Liver (tissue), 9 donors: ENCODE measurements around the gene HJV. TPM values are rescaled to one million over a fixed set of nuclear protein-coding genes. Genes with fewer than 3 reads are reported as not detected.

ENCODE experiments used
- DNase-seq: peaks from one replicate; pipeline ENCODE4 v3.0.0-alpha.2; 2017; ENCODE audit warnings: low spot score
- H3K27ac ChIP-seq, 2 donors: one replicate each; pipeline ENCODE4 v1.7.0; 2013; ENCODE audit warnings: inconsistent platforms in 2 of 2, low read length in 2 of 2, control low read depth in 1 of 2, low read depth in 1 of 2, mild to moderate bottlenecking in 1 of 2
- H3K27me3 ChIP-seq, 4 donors: one replicate each; pipeline versions ENCODE4 v1.6.1 to v1.7.0; 2013; ENCODE audit warnings: low read length in 3 of 4, inconsistent platforms in 1 of 4, mild to moderate bottlenecking in 1 of 4, moderate library complexity in 1 of 4; ENCODE audit not compliant: control insufficient read depth in 4 of 4, insufficient read depth in 4 of 4
- H3K36me3 ChIP-seq, 4 donors: one replicate each; pipeline versions ENCODE4 v1.6.1 to v1.7.0; 2013; ENCODE audit warnings: low read length in 3 of 4, mild to moderate bottlenecking in 3 of 4, low read depth in 1 of 4, moderate library complexity in 1 of 4; ENCODE audit not compliant: control insufficient read depth in 4 of 4, insufficient read depth in 3 of 4
- H3K4me1 ChIP-seq, 4 donors: one replicate each; pipeline versions ENCODE4 v1.6.1 to v1.7.0; 2013; ENCODE audit warnings: low read length in 3 of 4, mild to moderate bottlenecking in 3 of 4, moderate library complexity in 1 of 4; ENCODE audit not compliant: control insufficient read depth in 4 of 4, insufficient read depth in 4 of 4
- H3K4me3 ChIP-seq, 3 donors: one replicate each; pipeline versions ENCODE4 v1.6.1 to v1.7.0; 2013; ENCODE audit warnings: low read length in 3 of 3, control low read depth in 1 of 3, low read depth in 1 of 3, mild to moderate bottlenecking in 1 of 3
- H3K9ac ChIP-seq, 2 donors: one replicate each; pipeline ENCODE4 v1.7.0; 2013; ENCODE audit warnings: low read length in 2 of 2, mild to moderate bottlenecking in 2 of 2, moderate library complexity in 2 of 2, control low read depth in 1 of 2, low read depth in 1 of 2
- H3K9me3 ChIP-seq, 4 donors: one replicate each; pipeline versions ENCODE4 v1.6.1 to v1.7.0; 2013; ENCODE audit warnings: low read length in 3 of 4; ENCODE audit not compliant: control insufficient read depth in 4 of 4
- ATF3 ChIP-seq: IDR thresholded peaks from 2 replicates; pipeline ENCODE4 v1.6.1; 2016; ENCODE audit warnings: antibody characterized with exemption
- CTCF ChIP-seq: fragments of 150-350 bp; IDR thresholded peaks from 2 replicates; pipeline ENCODE4 v1.5.1; 2017; ENCODE audit warnings: improper control_type of control experiment, low read depth, low read length; ENCODE audit not compliant: missing input control
- FOXA1 ChIP-seq: IDR thresholded peaks from 2 replicates; pipeline ENCODE4 v1.6.1; 2016; ENCODE audit warnings: antibody characterized with exemption
- HNF4A ChIP-seq, 2 donors: conservative IDR thresholded peaks; 2 replicates each; pipeline ENCODE4 v1.6.1; 2016; ENCODE audit warnings: antibody characterized with exemption in 2 of 2, mild to moderate bottlenecking in 2 of 2
- HNF4G ChIP-seq: IDR thresholded peaks from 2 replicates; pipeline ENCODE4 v1.6.1; 2016; ENCODE audit warnings: antibody characterized with exemption
- MAX ChIP-seq: IDR thresholded peaks from 2 replicates; pipeline ENCODE4 v1.6.1; 2016; ENCODE audit warnings: antibody characterized with exemption
- RAD21 ChIP-seq, 2 donors: IDR thresholded peaks; 2 replicates each; pipeline ENCODE4 v1.6.1; 2016; ENCODE audit warnings: antibody characterized with exemption in 2 of 2, mild to moderate bottlenecking in 2 of 2
- REST ChIP-seq: IDR thresholded peaks from 2 replicates; pipeline ENCODE4 v1.6.1; 2016; ENCODE audit warnings: antibody characterized with exemption, mild to moderate bottlenecking
- RXRA ChIP-seq, 2 donors: IDR thresholded peaks; 2 replicates each; pipeline ENCODE4 v1.6.1; 2017 to 2018; ENCODE audit warnings: antibody characterized with exemption in 2 of 2, mild to moderate bottlenecking in 1 of 2
- TAF1 ChIP-seq: conservative IDR thresholded peaks from 2 replicates; pipeline ENCODE4 v1.6.1; 2016; ENCODE audit warnings: antibody characterized with exemption, mild to moderate bottlenecking
- YY1 ChIP-seq: IDR thresholded peaks from 2 replicates; pipeline ENCODE4 v1.6.1; 2016; ENCODE audit warnings: antibody characterized with exemption, mild to moderate bottlenecking
- ZBTB33 ChIP-seq: IDR thresholded peaks from 2 replicates; pipeline ENCODE4 v1.6.1; 2016; ENCODE audit warnings: antibody characterized with exemption
- WGBS: extraction: QIAGEN DNeasy Blood & Tissue Kit; methylation state at CpG from one replicate; pipeline ENCODE4 v1.1.7; 2013; 5-methylcytosine and 5-hydroxymethylcytosine counted together
- polyA plus RNA-seq, 2 donors: library from polyadenylated mRNA; stranded (reverse) in 1 of 2; unstranded in 1 of 2; fragments of 200-250 nt in 1 of 2; fragments of >200 nt in 1 of 2; fragmentation: Nextera tagmentation in 1 of 2; extraction: Ambion mirVana in 1 of 2; gene quantifications; one replicate each; pipeline versions ENCODE4 v1.2.1 to v1.2.3, GENCODE V29; 2013 to 2015
- total RNA-seq, 2 donors: library from RNA; depleted of rRNA; stranded (reverse); fragments of >200 nt; gene quantifications; one replicate each; pipeline ENCODE4 v1.2.3, GENCODE V29; 2014
- donor health status: healthy.
- donor health status: healthy.
- donor health status: healthy.
- donor health status: healthy.
- donor health status: healthy.

HJV gene
- total and polyA plus RNA-seq, 4 donors: 68.0 to 138 (median 97.6) TPM

GRCh38 chr1:145977016-145977415 is 44.5 kb downstream of the HJV start:
- no peak for DNase-seq
- Histone ChIP-seq H3K4me3 (no peak overlapping the region), H3K9ac (no peak overlapping the region), H3K9me3 (no peaks in the 10 kb centered on the region), H3K4me1 (peaks cover 19 to 49% (median 29%) of the 10 kb centered on the region in 4 donors), H3K27me3 (no peaks in the 10 kb centered on the region), H3K27ac (no peak overlapping the region), H3K36me3 (peaks cover 0 to 8% (median 0%) of the 10 kb centered on the region in 4 donors)
- TF ChIP-seq RAD21 (IDR thresholded peaks at IDR 0.05): no peak
- no peak for TF ChIP-seq HNF4A (conservative IDR thresholded peaks at IDR 0.05)
- no peak for TF ChIP-seq HNF4G
- no peak for TF ChIP-seq REST
- TF ChIP-seq FOXA1: no peak
- no peak for TF ChIP-seq TAF1
- no peak for TF ChIP-seq CTCF
- no peak for TF ChIP-seq ATF3
- TF ChIP-seq YY1: no peak
- TF ChIP-seq ZBTB33: no peak
- WGBS: 87% methylated on average over 5 of the region's 5 CpGs

GRCh38 chr1:145975216-145975615 is 46.3 kb downstream of the HJV start:
- H3K4me3 ChIP-seq: no peak overlapping the region
- no peak for DNase-seq
- H3K36me3 ChIP-seq: peaks cover 0 to 8% (median 0%) of the 10 kb centered on the region in 4 donors
- H3K27ac ChIP-seq: no peak overlapping the region
- peak overlapping the region in 1 of 2 donors; percentile 17 for H3K9ac ChIP-seq
- TF ChIP-seq RAD21 (IDR thresholded peaks at IDR 0.05) (peak in 1 of 2 donors; percentile 8), RXRA (IDR thresholded peaks at IDR 0.05) (peak in 1 of 2 donors; percentile 32), FOXA1 (no peak), HNF4A (conservative IDR thresholded peaks at IDR 0.05) (peak; percentile 22 to 39), MAX (no peak)
- H3K9me3 ChIP-seq: no peaks in the 10 kb centered on the region
- 51% methylated on average over 4 of the region's 4 CpGs for WGBS
- H3K4me1 ChIP-seq: peaks cover 11 to 40% (median 21%) of the 10 kb centered on the region in 4 donors
- H3K27me3 ChIP-seq: no peaks in the 10 kb centered on the region
